Smooth muscle cell of trachea (primary cell): ENCODE measurements around the gene BRI3BP. TPM values are rescaled to one million over a fixed set of nuclear protein-coding genes. Genes with fewer than 3 reads are reported as not detected.

ENCODE experiments used
- total RNA-seq: library from RNA; depleted of rRNA; stranded (reverse); fragments of >200 nt; gene quantifications from 2 replicates; pipeline ENCODE4 v1.2.1, GENCODE V29; 2014

BRI3BP gene
- total RNA-seq: 2.6 and 3.6 TPM in 2 replicates

GRCh38 chr12:124993626-124994436, at the start of gene BRI3BP:
Gene BRI3BP (plus strand): TSS chr12:124993645. CDS start chr12:124993791, 146 bp downstream.

GRCh38 chr12:125065021-125065918, 71.8 kb downstream of the BRI3BP start, which contains the start of gene AACS:
Gene AACS (plus strand): TSS chr12:125065435. CDS start chr12:125065585, 150 bp downstream.

Other genes with a start within 250 kb of the BRI3BP start
- 9.7 and 10.4 TPM in 2 replicates for gene SCARB1, start 129.8 kb upstream of the BRI3BP start, total RNA-seq
- gene UBC, start 79.0 kb upstream of the BRI3BP start, total RNA-seq: 2,074 and 3,468 TPM in 2 replicates
- 11.9 and 15.4 TPM in 2 replicates for gene DHX37, start 4.5 kb upstream of the BRI3BP start, total RNA-seq
- gene AACS, start 71.8 kb downstream of the BRI3BP start, total RNA-seq: 26.1 and 31.4 TPM in 2 replicates
- 12.7 and 15.6 TPM in 2 replicates for gene TMEM132B, start 192.7 kb downstream of the BRI3BP start, total RNA-seq